MM.1S (cell line): ENCODE measurements around the gene GALNT9.

Experiments used
- DNase-seq: peaks from one replicate; pipeline ENCODE4 v3.0.0-alpha.2; 2015
- H2AFZ ChIP-seq: fragments of 300-600 bp; sonication (generic); 2 replicates; pipeline ENCODE4 v1.6.0; 2016; ENCODE audit warnings: antibody characterized with exemption, low read length
- H3F3A ChIP-seq: fragments of 300-600 bp; sonication (generic); 2 replicates; pipeline ENCODE4 v1.6.1; 2016; ENCODE audit warnings: mild to moderate bottlenecking, antibody characterized with exemption, low read length, moderate library complexity, mixed read lengths; ENCODE audit not compliant: insufficient read depth
- H3K27ac ChIP-seq: fragments of 300-600 bp; sonication (generic); 2 replicates; pipeline ENCODE4 v1.5.1; 2016; ENCODE audit warnings: mild to moderate bottlenecking, low read length
- H3K27me3 ChIP-seq: fragments of 300-600 bp; sonication (generic); replicated peaks from 2 replicates; pipeline ENCODE4 v1.6.0; 2016; ENCODE audit warnings: low read length; ENCODE audit not compliant: insufficient read depth
- H3K36me3 ChIP-seq: fragments of 300-600 bp; sonication (generic); replicated peaks from 2 replicates; pipeline ENCODE4 v1.6.1; 2016; ENCODE audit warnings: mild to moderate bottlenecking, low read length, mixed read lengths; ENCODE audit not compliant: insufficient read depth
- H3K4me1 ChIP-seq: fragments of 300-600 bp; sonication (generic); 2 replicates; pipeline ENCODE4 v1.6.1; 2016; ENCODE audit warnings: low read length, mixed read lengths
- H3K4me2 ChIP-seq: fragments of 300-600 bp; sonication (generic); 2 replicates; pipeline ENCODE4 v1.6.0; 2016; ENCODE audit warnings: low read depth, low read length
- H3K4me3 ChIP-seq: fragments of 300-600 bp; sonication (generic); 2 replicates; pipeline ENCODE4 v1.5.1; 2016; ENCODE audit warnings: low read length, mixed read lengths
- H3K79me2 ChIP-seq: fragments of 300-600 bp; sonication (generic); 2 replicates; pipeline ENCODE4 v1.6.1; 2016; ENCODE audit warnings: mixed run types, low read length, mixed read lengths
- H3K9ac ChIP-seq: fragments of 300-600 bp; sonication (generic); 2 replicates; pipeline ENCODE4 v1.6.1; 2016; ENCODE audit warnings: low read length, mixed read lengths
- H3K9me2 ChIP-seq: fragments of 300-600 bp; sonication (generic); replicated peaks from 2 replicates; pipeline ENCODE4 v1.6.1; 2016; ENCODE audit warnings: mild to moderate bottlenecking, low read length, mixed read lengths; ENCODE audit not compliant: insufficient read depth
- H3K9me3 ChIP-seq: fragments of 300-600 bp; sonication (generic); replicated peaks from 2 replicates; pipeline ENCODE4 v1.6.1; 2016; ENCODE audit warnings: mild to moderate bottlenecking, low read length, mixed read lengths; ENCODE audit not compliant: insufficient read depth
- H4K20me1 ChIP-seq: fragments of 300-600 bp; sonication (generic); 2 replicates; pipeline ENCODE4 v1.6.1; 2016; ENCODE audit warnings: mild to moderate bottlenecking, low read length, moderate library complexity, mixed read lengths; ENCODE audit not compliant: insufficient read depth
- CTCF ChIP-seq: fragments of 300-600 bp; sonication (generic); IDR thresholded peaks from 2 replicates; pipeline ENCODE4 v1.5.1; 2016; ENCODE audit warnings: antibody characterized with exemption, low read length, mixed read lengths
- EZH2 ChIP-seq: fragments of 300-600 bp; sonication (generic); optimal IDR thresholded peaks from 2 replicates; pipeline ENCODE3; 2017; ENCODE audit warnings: low read depth, mild to moderate bottlenecking, antibody characterized with exemption, low read length, mixed read lengths
- EZH2phosphoT487 ChIP-seq: fragments of 300-600 bp; sonication (generic); IDR thresholded peaks from 2 replicates; pipeline ENCODE4 v1.6.1; 2018; ENCODE audit warnings: antibody characterized with exemption, low read length

Gene GALNT9

GRCh38 chr12:132213359-132214160 lies 115.8 kb downstream of the GALNT9 start:
- H3K36me3 ChIP-seq: no peaks in the 10 kb centered on the region
- H3K4me1 ChIP-seq: no peaks in the 10 kb centered on the region
- H3K4me3 ChIP-seq: no peak overlapping the region
- H3K4me2 ChIP-seq: no peak overlapping the region
- no peak overlapping the region for H3K27ac ChIP-seq
- no peaks in the 10 kb centered on the region for H3K79me2 ChIP-seq
- H3F3A ChIP-seq: no peaks in the 10 kb centered on the region
- H3K9ac ChIP-seq: no peak overlapping the region
- no peak overlapping the region for H2AFZ ChIP-seq
- no peaks in the 10 kb centered on the region; the same call in 1 of the 2 replicates for H3K27me3 ChIP-seq
- no peak for DNase-seq
- H3K9me2 ChIP-seq: no peaks in the 10 kb centered on the region
- no peak for TF ChIP-seq EZH2
- TF ChIP-seq EZH2phosphoT487: no peak
- no peak for TF ChIP-seq CTCF
- no peaks in the 10 kb centered on the region for H4K20me1 ChIP-seq
- no peaks in the 10 kb centered on the region for H3K9me3 ChIP-seq

GRCh38 chr12:132211816-132212215 lies 117.6 kb downstream of the GALNT9 start:
- Histone ChIP-seq H3K79me2 (no peaks in the 10 kb centered on the region), H3K9me2 (no peaks in the 10 kb centered on the region), H3K36me3 (no peaks in the 10 kb centered on the region), H3K9me3 (no peaks in the 10 kb centered on the region), H2AFZ (no peak overlapping the region), H3K9ac (no peak overlapping the region), H3K4me2 (no peak overlapping the region), H3K4me3 (no peak overlapping the region), H3K27ac (no peak overlapping the region), H3K4me1 (no peaks in the 10 kb centered on the region), H4K20me1 (no peaks in the 10 kb centered on the region), H3F3A (no peaks in the 10 kb centered on the region), H3K27me3 (no peaks in the 10 kb centered on the region; the same call in 1 of the 2 replicates)
- DNase-seq: no peak
- TF ChIP-seq EZH2phosphoT487 (no peak), CTCF (no peak), EZH2 (no peak)

GRCh38 chr12:132211326-132211725 lies 118.1 kb downstream of the GALNT9 start:
- Histone ChIP-seq H3K4me2 (no peak overlapping the region), H3K9ac (no peak overlapping the region), H3K27ac (no peak overlapping the region), H4K20me1 (no peaks in the 10 kb centered on the region), H3K9me2 (no peaks in the 10 kb centered on the region), H2AFZ (no peak overlapping the region), H3K36me3 (no peaks in the 10 kb centered on the region), H3K27me3 (no peaks in the 10 kb centered on the region; the same call in 1 of the 2 replicates), H3K4me1 (no peaks in the 10 kb centered on the region), H3K4me3 (no peak overlapping the region), H3K9me3 (no peaks in the 10 kb centered on the region), H3K79me2 (no peaks in the 10 kb centered on the region), H3F3A (no peaks in the 10 kb centered on the region)
- no peak for TF ChIP-seq EZH2phosphoT487
- no peak for TF ChIP-seq EZH2
- no peak for TF ChIP-seq CTCF
- DNase-seq: no peak
